Epithelial cell of esophagus (primary cell): Measurements from ENCODE around the gene SKP1.

Source experiments
- DNase-seq: peaks from one replicate; pipeline ENCODE4 v3.0.0; 2010; ENCODE audit warnings: low read depth
- H3K4me3 ChIP-seq: 2 replicates; pipeline ENCODE4 v1.5.1; 2011; ENCODE audit warnings: mild to moderate bottlenecking, low read length, control low read depth
- CTCF ChIP-seq: IDR thresholded peaks from 2 replicates; pipeline ENCODE4 v1.5.1; 2011; ENCODE audit warnings: low read depth, mild to moderate bottlenecking, low read length, control low read depth, inconsistent platforms; ENCODE audit not compliant: insufficient read depth; ENCODE audit errors: missing control alignments

The SKP1 gene

GRCh38 chr5:134209477-134210245, 32.9 kb upstream of the SKP1 start:
- no peak overlapping the region for H3K4me3 ChIP-seq
- no peak for DNase-seq
- no peak for TF ChIP-seq CTCF

GRCh38 chr5:134207696-134208095, 30.9 kb upstream of the SKP1 start:
- DNase-seq = no peak
- no peak for TF ChIP-seq CTCF
- no peak overlapping the region for H3K4me3 ChIP-seq

GRCh38 chr5:134206627-134207160, 29.9 kb upstream of the SKP1 start:
- no peak for TF ChIP-seq CTCF
- H3K4me3 ChIP-seq = no peak overlapping the region
- no peak for DNase-seq

GRCh38 chr5:134204575-134204974, 27.8 kb upstream of the SKP1 start:
- no peak for DNase-seq
- no peak for TF ChIP-seq CTCF
- no peak overlapping the region for H3K4me3 ChIP-seq

- H3K4me3 ChIP-seq = no peak overlapping the region
Measured at GRCh38 chr5:134203630-134204029, 26.9 kb upstream of the SKP1 start.

GRCh38 chr5:134195666-134196065, 18.9 kb upstream of the SKP1 start:
- no peak overlapping the region for H3K4me3 ChIP-seq
- no peak for TF ChIP-seq CTCF
- no peak for DNase-seq

More at GRCh38 chr5:134203630-134204029, 26.9 kb upstream of the SKP1 start:
- DNase-seq = no peak
- TF ChIP-seq CTCF = no peak

- no peak for DNase-seq
- TF ChIP-seq CTCF = no peak
Measured at GRCh38 chr5:134189031-134189430, 12.3 kb upstream of the SKP1 start.

More at GRCh38 chr5:134189031-134189430, 12.3 kb upstream of the SKP1 start:
- no peak overlapping the region for H3K4me3 ChIP-seq
